Measurements from ENCODE around the gene PLEK2.
A peak's percentile ranks its signal among the peaks of the same experiment; 100 is the strongest.

The PLEK2 gene

DNA sequence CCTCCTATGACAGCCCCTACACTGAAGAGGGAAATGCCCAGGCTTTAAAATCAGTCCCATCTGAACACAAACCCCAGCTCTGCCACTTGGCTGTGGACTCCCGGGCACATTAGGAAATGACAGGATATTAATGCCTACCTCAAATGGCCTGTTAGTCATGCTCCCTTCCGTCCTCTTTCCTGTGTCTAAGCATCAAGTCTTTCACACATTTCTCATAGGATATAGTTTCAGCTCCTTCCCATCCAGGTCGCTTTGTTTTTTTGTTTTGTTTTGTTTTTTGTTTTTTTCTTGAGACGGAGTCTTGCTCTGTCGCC lies 16.1 kb downstream of the PLEK2 start:
- DNase-seq: no peak

DNA sequence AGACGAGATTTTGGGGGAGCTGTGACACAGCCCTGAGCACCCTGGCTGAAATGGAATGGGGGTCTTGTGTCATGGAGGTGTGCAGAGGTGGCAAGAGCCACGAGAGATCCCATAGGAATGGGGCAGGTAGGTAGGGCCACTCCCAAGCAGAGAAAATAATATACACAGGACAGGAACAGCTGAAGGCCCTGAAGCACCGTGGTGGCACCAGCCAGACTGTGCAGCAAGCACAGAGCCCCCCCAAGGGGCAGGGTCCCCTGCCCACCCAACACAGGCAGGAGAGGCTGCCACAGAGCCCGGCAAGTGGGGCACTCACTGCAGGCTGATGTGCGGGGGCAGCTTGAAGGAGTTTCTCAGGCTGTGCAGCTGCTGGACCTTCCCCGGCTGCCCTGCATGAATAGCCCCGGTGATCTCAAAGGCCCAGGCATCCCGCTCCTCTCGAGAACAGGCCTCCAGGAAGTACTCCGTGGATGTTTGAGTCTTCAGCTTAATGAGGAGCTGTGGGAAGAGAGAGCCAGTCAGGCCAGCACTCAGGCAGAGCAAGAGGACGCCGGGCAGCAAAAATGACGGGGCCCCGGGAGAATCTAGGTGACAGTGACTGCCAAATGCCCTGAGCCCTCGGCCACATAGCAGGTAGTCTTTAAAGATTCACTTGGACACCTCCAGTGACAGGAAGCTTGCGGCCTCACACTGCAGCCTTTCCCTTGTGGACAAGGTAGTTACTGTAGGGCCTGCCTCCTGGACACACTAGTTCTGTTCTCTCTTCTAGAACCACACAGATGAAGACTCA lies 16.7 kb downstream of the PLEK2 start:
- no peak for DNase-seq

DNA sequence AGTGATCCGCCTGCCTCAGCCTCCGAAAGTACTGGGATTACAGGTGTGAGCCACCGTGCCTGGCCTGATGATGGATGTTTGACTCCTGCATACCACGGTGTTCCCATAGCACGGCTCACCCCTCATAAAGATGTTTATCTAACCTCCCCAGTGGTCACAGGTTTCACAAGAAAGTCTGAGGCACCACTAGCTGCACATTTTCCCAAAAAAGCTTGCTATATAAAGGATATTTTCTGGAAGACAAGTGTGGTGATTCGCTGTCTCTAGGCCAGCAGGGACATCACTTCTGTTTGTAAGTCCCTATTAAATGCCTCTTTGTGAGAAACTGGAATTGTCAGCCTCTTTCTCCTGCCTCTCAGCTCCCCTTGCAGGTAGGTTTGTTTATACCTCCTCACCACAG lies 18.3 kb downstream of the PLEK2 start:
- no peak for DNase-seq

DNA sequence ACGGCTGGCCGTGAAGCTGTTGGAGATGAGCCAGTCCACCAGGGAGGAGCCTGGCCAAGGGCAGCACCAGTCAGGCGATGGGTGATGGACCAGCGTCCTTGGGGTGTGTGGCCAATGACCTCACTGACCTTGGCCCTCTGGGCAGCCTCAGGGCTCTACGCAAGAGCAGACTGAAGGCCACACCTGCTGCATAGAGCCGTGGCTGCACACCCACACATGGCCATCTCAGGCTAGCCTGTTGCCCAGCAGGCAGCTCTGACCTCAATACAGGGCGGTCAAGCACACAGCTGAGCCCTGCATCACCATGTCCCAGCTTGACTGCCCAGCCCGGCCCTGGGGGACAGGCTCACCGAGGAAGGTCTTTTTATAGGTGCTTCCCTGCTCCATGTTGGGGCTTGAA lies 19.2 kb downstream of the PLEK2 start:
- DNase-seq: no peak

DNA sequence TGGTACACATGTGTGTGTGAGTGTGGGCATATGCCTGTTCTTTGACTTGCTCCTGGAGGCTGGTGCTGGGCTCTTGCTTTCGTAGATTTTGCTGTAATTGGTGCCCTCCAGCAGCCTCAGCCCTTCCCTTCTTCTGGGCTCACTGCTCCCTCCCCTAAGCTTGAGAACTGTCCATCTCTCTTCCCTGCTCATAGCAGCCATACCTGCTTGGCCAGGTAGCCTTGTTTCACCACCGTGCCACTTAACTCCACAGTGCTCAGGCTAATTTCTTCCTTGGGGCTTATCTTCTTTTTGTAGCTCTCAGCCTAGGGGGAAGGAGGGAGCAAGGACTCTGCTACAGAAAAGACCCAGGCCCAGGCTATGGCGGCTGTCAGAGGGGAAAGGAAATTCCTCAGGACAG lies 19.8 kb downstream of the PLEK2 start:
- no peak for DNase-seq

DNA sequence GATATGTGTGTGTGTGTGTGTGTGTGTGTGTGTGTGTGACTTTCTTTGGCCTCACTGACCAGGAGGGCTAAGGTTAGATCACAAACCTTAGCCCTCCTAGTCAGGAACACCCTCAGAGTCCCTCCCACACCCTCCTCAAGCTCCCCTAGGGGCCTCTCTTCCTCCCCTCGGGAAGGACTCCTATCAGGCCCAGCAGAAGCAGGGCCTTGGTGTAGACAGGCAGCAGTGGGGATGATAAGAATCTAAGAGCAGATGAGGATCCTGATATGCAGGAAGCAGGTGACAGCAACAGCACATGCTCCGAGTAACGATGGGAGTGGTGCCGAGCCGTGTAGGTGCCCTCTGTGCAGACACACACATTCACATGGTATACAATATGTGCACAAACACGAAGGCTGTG lies 20.7 kb downstream of the PLEK2 start:
- no peak for DNase-seq

DNA sequence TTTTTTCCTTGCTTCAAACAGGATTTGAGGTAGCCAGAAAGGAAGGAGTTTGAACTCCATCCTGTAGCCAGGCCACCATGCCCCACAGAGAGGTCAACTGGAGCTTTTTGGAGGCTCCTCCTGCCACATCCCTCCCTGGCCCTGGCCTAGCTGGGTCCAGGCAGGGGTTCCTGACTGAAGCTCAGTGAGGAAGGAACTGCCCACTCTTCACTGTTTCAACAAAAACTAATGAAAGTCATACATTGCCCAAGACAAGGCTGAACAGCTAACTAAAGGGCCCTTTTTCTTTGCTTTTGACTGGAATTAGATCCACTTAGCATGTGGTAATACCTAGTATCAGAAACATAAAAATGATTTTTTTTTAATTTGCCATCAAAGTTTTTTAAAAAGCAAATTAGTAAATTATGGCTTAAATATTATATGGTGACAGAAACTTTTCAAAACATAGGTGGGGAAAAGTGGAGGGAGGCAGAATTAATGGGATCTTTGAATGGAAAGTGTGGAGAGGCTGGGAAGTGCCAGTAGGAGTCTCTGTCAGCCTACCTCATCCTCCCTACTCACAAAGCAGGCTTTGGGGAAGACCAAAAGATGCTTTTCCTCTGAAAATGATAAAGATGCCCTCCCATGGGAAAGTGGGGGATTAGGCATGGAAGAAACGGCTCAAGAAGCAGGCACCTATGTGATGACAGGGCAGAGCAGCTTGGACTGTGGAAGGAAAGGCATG lies 22.0 kb downstream of the PLEK2 start:
- DNase-seq: no peak

DNA sequence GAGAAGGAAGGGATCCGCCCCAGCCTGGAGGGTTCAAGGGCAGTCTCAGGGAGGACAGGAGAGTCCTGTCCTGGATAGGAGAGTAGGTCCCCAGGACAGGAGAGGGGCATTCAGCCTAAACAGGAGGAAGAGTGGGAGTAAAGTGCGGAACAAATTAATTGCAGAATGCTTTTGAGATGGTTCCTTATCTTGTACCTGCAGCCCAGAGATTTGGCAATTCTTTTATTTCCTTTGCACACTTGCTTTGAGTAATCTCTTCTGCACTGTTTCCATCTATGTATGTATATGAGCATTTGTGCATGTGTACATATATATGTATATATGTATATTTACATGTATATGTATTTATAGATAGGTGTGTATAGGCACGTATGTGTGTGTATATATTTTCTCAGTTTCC lies 22.7 kb downstream of the PLEK2 start:
- no peak for DNase-seq

DNA sequence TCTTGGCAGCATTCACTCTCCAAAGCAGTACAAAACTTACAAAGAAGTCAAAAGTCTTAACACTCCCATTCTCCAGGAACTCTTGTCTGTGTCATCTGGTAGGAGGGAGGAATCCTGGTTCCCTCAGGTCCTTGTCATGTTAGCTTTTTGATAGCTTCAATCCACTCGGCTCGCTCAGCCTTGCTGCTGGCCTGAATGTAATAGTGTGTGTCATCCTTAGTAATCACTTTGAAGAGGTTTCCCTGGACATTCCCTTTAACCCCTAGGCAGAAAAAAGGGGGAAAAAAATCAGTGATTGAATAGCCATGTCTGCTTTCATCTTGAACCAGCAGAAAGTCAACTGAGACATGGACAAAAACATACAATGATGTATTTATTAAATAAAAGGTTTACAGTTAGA lies 24.8 kb downstream of the PLEK2 start:
- no peak for DNase-seq

DNA sequence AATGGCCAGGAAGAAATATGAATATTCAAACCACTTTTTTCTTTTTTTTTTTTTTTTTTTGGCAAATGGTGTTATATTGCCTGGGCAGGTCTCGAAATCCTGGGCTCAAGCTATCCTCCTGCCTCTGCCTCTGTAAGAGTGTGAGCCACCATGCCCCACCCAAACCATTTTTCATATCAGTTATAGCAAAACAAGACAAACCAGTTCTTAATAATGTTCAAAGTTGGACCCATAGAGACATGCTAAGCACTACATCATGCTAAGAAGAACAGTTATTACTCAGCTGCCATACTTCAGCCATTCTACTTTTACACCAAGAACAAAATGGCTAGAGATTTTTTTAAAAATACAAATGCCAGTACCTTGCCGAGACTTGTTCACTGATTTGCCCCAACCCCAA lies 26.3 kb downstream of the PLEK2 start:
- DNase-seq: no peak

DNA sequence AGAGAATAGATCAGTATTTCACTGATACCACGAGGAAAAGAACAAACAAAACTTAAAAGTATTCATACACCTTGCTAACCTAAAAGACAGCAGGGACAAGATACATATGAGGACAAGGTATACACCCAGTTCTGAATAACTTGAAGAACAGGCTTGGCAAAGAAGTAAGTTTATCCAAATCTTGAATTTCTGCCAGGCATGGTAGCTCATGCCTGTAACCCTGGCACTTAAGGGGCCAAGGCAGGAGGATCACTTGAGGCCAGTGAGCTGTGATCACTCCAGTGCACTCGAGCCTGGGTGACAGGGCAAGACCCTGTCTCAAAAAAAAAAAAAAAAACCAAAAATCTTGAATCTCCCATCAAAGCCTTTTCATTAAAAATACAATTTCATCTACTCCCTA lies 26.8 kb downstream of the PLEK2 start:
- no peak for DNase-seq

DNA sequence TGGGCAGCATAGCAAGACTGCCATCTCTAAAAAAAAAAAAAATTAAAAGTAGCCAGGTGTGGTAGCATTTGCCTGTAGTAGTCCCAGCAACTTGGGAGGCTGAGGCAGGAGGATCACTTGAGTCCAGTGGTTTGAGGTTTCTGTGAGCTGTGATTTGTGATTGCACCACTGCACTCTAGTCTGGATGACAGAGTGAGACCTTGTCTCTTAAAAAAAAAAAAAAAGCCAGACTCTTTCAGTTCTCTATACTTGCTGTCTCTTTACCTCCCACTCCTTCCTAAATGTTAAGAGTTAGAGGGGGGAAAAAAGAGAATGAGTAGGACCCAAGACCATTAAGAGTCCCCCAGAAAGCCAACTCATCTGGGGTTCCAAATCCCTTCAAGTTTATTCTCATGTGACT lies 34.0 kb downstream of the PLEK2 start:
- no peak for DNase-seq

DNA sequence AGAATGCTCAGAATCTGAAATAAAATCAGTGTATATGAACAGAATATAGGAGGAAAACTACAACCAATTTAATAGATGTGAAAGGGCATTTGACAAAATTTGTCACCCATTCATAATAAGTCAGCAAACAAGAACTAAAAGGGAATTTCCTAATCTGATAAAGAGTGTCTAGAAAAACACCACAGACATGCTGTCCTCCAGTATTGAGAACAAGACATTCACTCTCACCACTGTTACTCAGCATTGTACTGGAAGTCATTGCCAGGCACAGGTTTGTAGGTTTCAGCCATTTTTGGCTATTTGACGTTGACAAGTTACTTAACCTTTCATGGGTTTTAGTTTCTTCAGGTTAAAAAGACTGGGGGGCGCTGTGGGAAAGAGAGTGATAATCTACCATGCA lies 38.6 kb downstream of the PLEK2 start:
- DNase-seq: no peak

DNA sequence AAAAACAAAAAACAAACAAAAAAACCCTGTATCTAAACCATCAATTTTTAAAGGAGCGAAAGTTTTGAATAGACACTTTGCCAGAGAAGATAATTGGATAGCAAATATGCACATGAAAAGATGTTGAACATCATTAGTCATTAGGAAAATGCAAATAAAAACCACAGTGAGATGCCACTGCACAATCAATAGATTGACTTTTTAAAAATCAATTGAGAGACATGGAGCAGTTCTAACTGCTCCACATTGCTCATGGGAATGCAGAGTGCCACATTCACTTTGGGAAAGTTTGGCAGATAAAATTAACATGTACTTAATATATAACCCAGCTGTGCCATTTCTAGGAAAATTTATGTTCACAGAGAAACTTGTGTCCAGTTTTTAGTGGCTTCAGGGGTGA lies 39.1 kb downstream of the PLEK2 start:
- DNase-seq: no peak

DNA sequence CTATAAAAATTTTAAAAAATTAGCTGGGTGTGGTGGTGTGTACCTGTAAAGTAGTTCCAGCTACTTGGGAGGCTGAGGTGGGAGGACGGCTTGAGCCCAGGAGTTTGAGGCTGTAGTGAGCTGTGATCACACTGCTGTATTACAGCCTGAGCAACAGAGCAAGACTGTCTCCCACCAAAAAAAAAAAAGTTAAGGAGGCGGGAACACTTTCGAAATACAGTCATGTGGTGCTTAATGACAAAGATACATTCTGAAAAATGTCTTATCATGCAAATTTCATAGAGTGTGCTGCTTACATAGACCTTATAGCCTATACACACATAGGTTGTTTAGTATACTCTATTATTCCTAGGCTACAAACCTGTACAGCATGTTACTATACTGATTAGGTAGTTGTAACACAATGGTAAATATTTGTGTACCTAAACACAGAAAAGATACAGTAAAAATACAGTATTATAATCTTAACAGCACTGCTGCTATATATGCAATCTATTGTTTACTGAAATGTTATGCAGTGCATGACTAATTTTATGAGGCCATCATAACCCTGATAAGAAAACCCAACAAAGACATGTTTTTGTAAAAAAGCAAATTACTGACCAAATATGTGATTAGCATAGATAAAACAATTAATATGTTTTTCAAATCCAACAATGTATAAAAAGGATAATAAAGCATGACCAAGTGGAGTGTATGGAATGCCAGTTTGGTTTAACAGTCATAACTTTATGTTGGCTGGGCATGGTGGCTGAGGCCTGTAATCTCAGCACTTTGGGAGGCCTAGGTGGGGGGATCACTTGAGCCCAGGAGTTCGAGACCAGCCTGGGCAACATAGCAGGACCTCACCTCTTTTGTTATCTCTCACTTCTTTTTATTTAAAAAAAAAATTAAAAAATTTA lies 40.5 kb downstream of the PLEK2 start:
- DNase-seq: no peak

DNA sequence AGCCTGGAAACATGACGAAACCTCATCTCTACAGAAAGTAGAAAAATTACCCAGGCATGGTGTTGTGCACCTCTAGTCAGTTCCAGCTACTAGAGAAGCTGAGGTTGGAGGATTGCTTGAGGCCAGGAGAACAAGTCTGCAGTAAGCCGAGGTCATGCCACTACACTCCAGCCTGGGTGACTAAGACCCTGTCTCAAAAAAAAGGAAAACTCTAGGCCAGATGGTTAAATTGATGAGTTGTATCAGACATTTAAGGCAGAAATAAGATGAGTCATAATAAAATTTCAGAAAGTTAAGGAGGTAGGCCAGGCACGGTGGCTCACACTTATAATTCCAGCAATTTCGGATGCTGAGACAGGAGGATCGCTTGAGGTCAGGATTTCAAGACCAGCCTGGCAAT lies 41.1 kb downstream of the PLEK2 start:
- DNase-seq: no peak

DNA sequence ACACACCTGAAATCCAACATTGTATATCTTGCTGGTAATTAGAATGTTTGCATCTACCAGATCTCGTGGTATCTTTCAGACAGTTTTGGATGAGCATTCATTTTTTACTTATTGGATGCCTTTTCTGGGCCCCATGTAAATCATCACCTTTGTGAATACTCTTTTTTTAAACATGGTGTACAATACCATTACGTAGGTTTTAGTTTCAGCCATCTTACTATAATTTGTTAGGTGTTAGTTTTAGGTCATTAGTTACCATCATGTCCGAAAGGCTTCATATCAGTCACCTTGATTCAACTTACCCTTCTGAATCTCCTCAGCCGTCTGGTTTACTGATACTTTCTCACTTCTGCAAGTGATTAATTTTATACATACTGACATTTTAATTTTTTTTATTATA lies 46.5 kb downstream of the PLEK2 start:
- no peak for DNase-seq

DNA sequence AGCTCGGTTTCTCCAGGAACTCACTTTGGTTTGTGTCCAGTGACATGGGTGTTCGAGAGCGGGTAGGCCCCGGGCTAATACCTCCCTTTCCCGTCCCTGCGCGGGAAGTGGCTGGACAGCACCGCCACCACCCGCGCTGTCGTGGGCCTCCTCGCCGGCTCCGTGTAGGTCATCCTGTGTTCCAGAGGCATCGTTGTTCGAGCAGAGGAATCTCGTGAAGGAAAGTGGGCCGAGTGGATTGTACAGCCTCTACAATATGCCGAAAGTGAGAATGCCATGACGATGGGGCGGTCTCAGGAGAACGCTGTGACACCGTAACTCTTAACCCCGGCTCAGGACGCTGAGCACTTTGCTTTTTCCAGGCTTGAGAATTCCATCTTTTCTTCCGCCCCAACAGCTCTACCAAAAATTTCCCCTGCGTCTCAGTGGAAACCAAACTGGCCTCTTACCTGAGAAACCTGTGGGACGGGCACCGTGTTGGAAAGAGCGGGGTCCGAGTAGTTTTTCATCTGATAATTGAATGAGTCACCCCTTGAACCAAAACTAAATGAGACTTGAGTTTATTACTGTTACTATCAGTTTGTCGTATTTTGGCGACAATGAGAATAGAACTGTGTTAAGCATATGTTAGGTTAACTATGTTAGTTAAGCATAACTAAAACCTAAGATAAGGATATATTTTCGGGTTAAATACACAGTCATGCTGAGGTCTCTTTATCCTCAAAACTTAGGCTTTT lies 51.3 kb downstream of the PLEK2 start:
- DNase-seq: peak; percentile 53

DNA sequence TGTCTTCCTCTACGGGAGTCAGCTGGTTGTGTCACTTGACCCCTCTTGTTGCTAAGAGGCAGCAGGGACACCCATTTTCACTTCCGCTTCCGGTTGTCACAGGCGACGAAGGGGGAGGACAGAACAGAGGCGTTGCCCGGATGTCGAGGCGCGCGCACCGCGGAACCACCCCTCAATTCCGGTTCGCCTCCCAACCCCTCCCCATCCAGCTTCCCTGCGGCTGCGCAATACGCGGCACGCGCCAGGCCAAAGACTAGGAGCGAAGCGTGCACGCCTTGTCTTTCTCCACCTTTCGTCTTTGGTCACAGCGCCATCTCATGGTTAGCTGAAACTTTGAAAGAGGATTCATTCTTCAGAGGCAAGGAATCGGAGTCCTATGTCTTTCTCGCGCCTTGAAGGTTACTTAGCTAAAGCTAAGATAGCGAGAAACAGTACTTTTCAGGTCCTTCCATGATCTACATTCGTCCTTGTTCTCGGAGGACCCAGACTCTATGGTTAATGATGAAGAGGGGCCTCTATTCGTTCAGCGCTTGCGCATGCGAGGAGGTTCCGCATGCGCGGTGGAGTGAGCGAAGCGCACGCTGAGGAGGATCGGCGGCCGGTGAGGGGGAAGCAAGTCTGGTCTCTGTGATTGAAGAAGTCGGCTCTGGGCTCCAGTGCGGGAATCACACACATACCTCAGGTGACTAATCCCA lies 52.0 kb downstream of the PLEK2 start, which contains the start of the genes ATP6V1D and EIF2S1:
ATP6V1D (minus strand) TSS at position 30 of the 695 bp plus-strand sequence. CDS start 106 bp downstream, outside the sequence.
EIF2S1 (plus strand) TSS at position 554 of the 695 bp plus-strand sequence. CDS start 4,440 bp downstream, outside the sequence.
- DNase-seq: peak; percentile 99

DNA sequence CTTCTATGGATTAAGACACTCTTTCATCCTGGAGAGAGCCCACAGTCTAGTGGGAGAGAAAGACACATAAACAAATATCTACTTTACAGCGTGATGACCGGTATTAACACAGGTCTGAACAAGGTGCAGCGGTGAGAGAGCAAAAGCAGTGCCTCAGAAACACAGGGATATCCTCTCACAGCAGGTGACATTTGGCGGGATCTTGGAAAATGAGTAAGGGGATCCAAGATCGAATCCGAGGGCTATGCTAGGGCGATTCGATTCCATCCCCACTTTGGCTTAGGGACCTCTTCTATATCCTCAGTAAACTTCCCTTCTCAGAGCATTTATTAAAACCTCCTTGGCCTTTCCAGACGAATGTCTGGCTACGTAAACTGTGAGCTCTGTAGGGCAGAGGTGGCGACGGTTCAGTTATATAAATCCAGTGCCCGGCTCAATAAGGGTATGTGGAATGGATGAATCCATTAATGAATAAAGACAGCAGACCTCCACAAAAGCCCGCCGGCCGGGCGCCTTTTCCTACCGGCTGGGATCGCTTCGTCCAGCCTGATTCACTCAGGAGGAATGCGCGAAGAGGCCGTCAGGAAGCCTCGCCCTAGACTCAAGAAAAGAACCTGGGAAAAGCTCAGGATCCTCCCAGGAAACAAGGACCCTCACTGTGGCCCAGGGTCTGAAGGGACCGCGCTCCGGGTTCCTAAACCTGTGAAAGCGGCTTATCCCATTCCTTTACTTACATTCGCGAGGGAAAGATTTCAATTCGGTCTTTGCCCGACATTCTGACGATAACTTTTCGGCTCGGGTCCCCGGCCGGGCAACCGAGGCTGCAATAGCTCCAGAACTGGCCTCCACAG lies 52.8 kb downstream of the PLEK2 start:
- DNase-seq: no peak

DNA sequence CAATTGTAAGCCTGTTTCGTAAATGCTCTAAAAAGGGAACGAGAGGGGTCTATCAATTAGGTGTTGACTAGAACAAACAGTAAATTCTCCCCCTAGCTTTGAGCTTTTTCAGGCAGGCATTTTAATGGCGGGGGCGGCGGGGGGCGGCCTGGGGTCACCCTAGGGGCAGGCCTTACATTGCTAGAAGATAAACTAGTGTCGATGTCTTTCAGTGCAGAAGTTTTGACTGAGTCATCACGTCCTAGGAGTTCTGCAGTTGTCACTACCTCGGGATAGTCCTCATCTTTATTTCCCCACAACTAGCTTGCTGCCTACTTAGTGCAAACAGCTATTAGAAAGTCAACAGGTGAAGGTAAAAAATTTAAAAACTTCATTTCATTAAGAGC lies 54.0 kb downstream of the PLEK2 start:
- DNase-seq: no peak
